GM12801 (cell line): ENCODE measurements around the gene KLHL17.

Experiments used
- TF ChIP-seq, protein P1 (sequence below): IDR thresholded peaks from one replicate; pipeline ENCODE4 v1.5.1; 2011; ENCODE audit warnings: control low read depth; ENCODE audit not compliant: insufficient read length; ENCODE audit errors: extremely low read depth

Gene KLHL17

DNA sequence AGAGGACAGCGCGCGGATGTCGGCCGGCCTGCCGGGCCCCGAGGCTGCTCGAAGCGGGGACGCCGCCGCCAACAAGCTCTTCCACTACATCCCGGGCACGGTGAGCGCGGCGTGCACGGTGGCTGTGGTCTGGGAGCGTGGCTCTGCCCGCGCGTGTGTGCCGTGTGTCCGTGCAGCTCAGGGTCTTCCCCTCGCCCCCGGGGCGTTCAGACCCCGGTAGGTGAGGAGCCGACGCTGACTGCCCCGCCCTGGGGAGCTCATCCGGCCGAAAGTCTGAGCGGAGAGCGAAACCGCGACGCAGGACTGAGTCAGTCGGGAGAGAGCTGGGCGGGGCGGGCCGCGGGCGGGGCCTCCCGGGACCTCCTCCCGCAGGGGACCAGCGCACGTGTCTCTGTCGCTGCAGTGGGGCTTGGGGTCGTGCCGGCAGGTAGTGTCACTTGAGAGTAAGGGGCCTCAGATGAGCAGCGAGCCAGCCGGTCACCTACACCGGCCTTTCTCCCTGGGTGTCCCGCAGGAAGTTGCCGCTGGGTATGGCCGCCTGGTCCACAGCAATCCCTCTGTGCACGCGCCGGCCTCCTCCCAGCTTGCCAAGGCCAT is 6.4 kb downstream of the KLHL17 start:
- TF ChIP-seq, protein P1, sequence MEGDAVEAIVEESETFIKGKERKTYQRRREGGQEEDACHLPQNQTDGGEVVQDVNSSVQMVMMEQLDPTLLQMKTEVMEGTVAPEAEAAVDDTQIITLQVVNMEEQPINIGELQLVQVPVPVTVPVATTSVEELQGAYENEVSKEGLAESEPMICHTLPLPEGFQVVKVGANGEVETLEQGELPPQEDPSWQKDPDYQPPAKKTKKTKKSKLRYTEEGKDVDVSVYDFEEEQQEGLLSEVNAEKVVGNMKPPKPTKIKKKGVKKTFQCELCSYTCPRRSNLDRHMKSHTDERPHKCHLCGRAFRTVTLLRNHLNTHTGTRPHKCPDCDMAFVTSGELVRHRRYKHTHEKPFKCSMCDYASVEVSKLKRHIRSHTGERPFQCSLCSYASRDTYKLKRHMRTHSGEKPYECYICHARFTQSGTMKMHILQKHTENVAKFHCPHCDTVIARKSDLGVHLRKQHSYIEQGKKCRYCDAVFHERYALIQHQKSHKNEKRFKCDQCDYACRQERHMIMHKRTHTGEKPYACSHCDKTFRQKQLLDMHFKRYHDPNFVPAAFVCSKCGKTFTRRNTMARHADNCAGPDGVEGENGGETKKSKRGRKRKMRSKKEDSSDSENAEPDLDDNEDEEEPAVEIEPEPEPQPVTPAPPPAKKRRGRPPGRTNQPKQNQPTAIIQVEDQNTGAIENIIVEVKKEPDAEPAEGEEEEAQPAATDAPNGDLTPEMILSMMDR = no peak

DNA sequence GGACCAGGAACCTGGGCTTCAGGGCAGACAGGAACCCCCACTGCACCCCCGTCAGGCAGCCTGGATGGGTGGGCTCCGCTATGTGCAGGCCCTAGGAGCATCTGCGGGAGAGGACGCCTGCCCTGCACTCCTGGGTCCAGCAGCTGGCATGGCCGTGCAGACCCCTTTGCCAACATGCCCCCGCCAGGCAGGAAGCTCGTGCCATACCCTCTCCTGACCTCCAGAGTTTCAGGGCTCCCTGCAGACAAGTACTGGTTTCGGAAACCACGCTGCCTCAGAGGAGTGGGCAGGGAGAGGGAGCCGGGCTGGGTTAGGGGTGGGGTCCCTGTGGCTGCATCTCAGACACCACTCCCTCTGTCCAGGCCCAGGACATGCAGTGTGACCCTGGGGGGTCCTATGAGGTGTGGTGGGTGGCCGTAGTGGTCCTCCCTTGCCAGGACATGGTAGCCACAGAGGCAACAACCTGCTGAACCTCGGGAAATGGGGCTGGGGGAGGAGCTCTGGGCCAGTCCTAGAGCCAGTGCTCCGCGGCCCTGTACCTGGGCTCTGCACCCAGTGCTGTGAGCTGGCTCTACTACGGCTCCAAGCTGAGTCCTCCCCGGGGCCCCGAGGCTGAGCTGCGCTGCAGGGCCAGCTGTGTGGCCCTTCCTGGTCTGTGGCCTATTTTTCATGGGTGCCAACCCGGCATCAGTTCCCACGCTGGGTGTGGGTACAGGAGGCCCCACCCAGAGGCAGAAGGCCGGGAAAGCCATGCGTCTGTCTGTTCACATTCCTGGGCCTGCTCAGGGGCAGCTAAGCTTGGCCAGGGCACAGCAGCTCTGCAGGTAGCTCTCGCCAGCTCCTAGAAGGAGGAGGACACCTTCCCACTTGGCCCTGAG is 7.3 kb downstream of the KLHL17 start:
- TF ChIP-seq, protein P1 = no peak

DNA sequence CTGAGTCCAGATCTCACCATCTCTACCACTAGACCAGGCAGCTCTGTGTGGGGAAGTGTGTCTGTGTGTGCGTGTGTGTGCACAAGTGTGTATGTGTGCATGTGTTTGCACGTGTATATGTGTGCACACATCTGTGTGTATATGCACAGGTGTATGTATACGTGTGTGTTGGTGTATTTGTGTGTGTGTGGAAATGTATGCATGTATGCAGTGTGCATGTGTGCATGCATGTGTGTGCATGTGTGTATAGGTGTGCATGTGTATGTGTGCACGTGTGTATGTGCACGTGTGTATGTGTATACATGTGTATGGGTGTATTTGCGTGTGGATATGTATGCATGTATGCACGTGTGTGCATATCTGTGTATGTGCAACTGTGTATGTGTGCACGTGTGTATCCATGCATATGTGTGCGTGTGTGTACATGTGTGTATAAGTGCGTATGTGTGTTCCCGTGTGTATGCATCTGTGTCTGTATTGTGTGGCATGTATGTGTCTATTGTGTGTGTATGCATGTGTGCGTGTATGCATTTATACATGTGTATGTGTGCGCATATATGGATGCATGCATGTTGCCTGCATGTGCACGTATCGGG is 9.0 kb downstream of the KLHL17 start:
- TF ChIP-seq, protein P1 = no peak

DNA sequence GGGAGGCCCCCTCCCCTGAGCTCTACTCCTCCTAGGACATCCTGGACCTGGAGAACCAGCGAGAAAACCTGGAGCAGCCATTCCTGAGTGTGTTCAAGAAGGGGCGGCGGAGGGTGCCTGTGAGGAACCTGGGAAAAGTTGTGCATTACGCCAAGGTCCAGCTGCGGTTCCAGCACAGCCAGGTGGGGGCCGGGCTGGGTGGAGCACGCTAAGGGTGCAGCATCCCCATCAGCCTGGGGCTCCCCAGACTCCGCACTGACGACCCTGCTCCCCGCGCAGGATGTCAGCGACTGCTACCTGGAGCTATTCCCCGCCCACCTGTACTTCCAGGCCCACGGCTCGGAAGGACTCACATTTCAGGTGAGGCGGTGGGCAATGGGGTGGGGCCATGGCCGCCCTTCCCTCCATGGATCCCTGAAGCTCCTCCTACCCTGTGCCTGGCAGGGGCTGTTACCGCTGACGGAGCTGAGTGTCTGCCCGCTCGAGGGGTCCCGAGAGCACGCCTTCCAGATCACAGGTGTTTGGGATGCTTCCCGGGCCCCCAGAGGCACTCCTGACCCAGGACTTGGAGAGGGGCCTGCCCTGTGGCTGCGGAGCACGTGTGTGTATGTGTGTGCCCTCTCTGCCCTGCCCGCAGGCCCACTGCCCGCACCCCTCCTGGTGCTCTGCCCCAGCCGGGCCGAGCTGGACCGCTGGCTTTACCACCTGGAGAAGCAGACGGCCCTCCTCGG is 10.0 kb downstream of the KLHL17 start:
- TF ChIP-seq, protein P1 = no peak

DNA sequence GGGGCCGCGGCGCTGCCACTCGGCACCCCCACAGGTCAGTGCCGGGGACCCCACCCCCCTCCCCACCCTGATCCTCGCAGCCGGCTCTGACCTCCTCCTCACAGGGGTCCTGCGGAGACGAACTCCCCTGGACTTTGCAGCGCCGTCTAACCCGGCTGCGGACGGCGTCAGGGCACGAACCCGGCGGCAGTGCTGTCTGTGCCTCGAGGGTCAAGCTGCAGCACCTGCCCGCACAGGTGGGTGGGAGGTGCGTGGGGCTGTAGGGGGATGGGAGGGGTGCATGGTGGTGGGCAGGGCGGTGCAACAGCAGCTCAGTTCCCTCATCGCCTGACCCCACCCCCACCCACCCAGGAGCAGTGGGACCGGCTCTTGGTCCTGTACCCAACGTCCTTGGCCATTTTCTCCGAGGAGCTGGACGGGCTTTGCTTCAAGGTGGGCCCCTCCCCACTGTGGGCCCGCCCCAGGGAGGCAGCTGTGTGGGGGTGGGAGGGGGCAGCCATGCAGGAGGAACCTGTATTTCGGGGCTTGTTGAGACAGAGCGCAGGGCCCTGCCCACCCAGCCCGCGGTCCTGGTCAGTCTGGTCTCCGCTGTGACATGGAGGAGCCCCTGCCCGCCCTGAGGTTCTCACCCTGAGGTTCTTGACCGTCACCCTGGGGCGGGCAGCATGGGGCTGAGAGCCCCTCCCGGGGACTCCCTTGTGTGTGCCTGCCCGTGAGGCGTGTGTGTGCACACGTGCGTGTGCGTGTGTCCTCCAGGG is 10.8 kb downstream of the KLHL17 start:
- TF ChIP-seq, protein P1 = no peak

DNA sequence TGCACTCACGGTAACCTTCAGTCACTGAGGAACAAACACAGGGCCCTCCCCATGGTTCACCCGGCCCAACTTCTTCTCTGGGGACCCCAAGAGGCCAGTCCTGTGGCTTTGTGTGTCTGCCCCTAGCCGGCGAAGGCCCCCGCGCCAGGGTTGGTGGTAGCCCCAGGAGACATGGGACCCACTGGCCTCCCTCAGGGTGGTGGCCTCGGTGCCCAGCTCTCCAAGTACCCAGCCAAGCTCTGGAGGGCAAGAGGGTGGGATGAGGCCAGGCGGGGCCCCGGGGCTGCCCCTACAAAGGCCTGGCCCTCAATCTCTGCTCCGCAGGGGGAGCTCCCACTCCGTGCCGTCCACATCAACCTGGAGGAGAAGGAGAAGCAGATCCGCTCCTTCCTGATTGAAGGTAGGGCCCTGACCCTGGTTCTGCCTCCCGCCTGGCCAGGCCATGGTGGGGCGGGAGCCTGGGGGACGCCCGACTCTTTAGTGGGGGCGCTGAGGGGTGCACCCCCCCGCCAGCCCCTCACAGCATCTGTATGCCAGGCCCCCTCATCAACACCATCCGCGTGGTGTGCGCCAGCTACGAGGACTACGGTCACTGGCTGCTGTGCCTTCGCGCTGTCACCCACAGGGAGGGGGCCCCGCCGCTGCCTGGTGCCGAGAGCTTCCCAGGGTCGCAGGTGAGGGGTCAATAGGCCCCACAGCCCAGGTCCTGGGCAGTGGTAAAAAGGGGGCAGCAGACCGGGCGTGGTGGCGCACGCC is 11.5 kb downstream of the KLHL17 start:
- TF ChIP-seq, protein P1 = no peak
